ENCODE data around the gene PPP3CA. TPM values are rescaled to one million over a fixed set of nuclear protein-coding genes. Genes with fewer than 3 reads are reported as not detected.

The PPP3CA gene
- total and polyA plus RNA-seq, 2 donors from 2014 or later: 6.9 to 31.5 TPM

DNA sequence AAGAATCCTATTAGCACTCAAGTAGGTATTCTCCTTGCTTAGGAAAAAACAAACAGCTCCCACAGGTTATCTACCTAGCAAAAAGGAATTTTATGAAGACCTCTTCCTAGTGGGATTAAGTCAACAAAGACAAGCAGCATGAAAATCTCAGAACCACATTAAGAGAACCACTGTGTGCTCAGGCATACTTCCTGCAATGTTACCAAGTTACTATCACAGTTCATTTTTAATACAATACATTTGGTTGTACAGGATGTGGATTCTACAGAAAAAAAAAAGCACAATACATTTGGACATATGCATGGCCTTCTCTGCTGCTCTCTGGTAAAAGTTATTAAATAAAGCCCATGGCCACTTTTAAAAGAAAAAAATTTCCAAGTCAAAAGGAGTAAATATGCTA is 193.7 kb downstream of the PPP3CA start:
- H3K4me3 ChIP-seq (ENCODE audit: low read length in 3 of 3): no peak overlapping the region
- H3K9me3 ChIP-seq (ENCODE audit: control insufficient read depth in 2 of 3, insufficient read depth in 1 of 3, low read length in 3 of 3): no peaks in the 10 kb centered on the region
- FAIRE-seq (no peak), DNase-seq (no peak)
- intact Hi-C loops (cut with DNase I): no loop called here
- H3K36me3 ChIP-seq (ENCODE audit: control insufficient read depth in 2 of 3, insufficient read depth in 3 of 3, low read length in 3 of 3): no peaks in the 10 kb centered on the region
- TF ChIP-seq CTCF (IDR thresholded peaks at IDR 0.05; ENCODE audit: borderline replicate concordance, extremely low read depth, insufficient read depth): no peak
- no peak overlapping the region for H3K27ac ChIP-seq (ENCODE audit: low read depth in 2 of 2, low read length in 2 of 2)
- no peak overlapping the region for H3K9ac ChIP-seq (ENCODE audit: low read length in 3 of 3)
- H3K27me3 ChIP-seq (ENCODE audit: control insufficient read depth, insufficient read depth, low read length): no peaks in the 10 kb centered on the region
- H3K4me1 ChIP-seq (ENCODE audit: control insufficient read depth in 2 of 3, insufficient read depth in 2 of 3, low read depth in 1 of 3, low read length in 3 of 3): peaks cover 0 to 3% (median 0%) of the 10 kb centered on the region in 3 donors

- TF ChIP-seq CTCF (IDR thresholded peaks at IDR 0.05; ENCODE audit: borderline replicate concordance, extremely low read depth, insufficient read depth): no peak
- H3K27me3 ChIP-seq (ENCODE audit: control insufficient read depth, insufficient read depth, low read length): no peaks in the 10 kb centered on the region
- DNase-seq: no peak
Measured at GRCh38 chr4:101152521-101152920, 194.8 kb downstream of the PPP3CA start.

GRCh38 chr4:101148551-101148950 is 198.8 kb downstream of the PPP3CA start:
- Histone ChIP-seq H3K9ac (ENCODE audit: low read length in 3 of 3) (no peak overlapping the region), H3K27me3 (ENCODE audit: control insufficient read depth, insufficient read depth, low read length) (no peaks in the 10 kb centered on the region), H3K4me1 (ENCODE audit: control insufficient read depth in 2 of 3, insufficient read depth in 2 of 3, low read depth in 1 of 3, low read length in 3 of 3) (peaks cover 0 to 3% (median 0%) of the 10 kb centered on the region in 3 donors), H3K36me3 (ENCODE audit: control insufficient read depth in 2 of 3, insufficient read depth in 3 of 3, low read length in 3 of 3) (no peaks in the 10 kb centered on the region), H3K27ac (ENCODE audit: low read depth in 2 of 2, low read length in 2 of 2) (no peak overlapping the region), H3K9me3 (ENCODE audit: control insufficient read depth in 2 of 3, insufficient read depth in 1 of 3, low read length in 3 of 3) (no peaks in the 10 kb centered on the region), H3K4me3 (ENCODE audit: low read length in 3 of 3) (no peak overlapping the region)
- no peak for TF ChIP-seq CTCF (IDR thresholded peaks at IDR 0.05; ENCODE audit: borderline replicate concordance, extremely low read depth, insufficient read depth)
- FAIRE-seq (no peak), DNase-seq (no peak)
- intact Hi-C loops (cut with DNase I): no loop called here

More at GRCh38 chr4:101152521-101152920, 194.8 kb downstream of the PPP3CA start:
- no peak for FAIRE-seq
- no peaks in the 10 kb centered on the region for H3K9me3 ChIP-seq (ENCODE audit: control insufficient read depth in 2 of 3, insufficient read depth in 1 of 3, low read length in 3 of 3)
- H3K4me1 ChIP-seq (ENCODE audit: control insufficient read depth in 2 of 3, insufficient read depth in 2 of 3, low read depth in 1 of 3, low read length in 3 of 3): peaks cover 0 to 3% (median 0%) of the 10 kb centered on the region in 3 donors
- H3K9ac ChIP-seq (ENCODE audit: low read length in 3 of 3): no peak overlapping the region
- intact Hi-C loops (cut with DNase I): no loop called here
- H3K4me3 ChIP-seq (ENCODE audit: low read length in 3 of 3): no peak overlapping the region
- H3K27ac ChIP-seq (ENCODE audit: low read depth in 2 of 2, low read length in 2 of 2): no peak overlapping the region
- no peaks in the 10 kb centered on the region for H3K36me3 ChIP-seq (ENCODE audit: control insufficient read depth in 2 of 3, insufficient read depth in 3 of 3, low read length in 3 of 3)

DNA sequence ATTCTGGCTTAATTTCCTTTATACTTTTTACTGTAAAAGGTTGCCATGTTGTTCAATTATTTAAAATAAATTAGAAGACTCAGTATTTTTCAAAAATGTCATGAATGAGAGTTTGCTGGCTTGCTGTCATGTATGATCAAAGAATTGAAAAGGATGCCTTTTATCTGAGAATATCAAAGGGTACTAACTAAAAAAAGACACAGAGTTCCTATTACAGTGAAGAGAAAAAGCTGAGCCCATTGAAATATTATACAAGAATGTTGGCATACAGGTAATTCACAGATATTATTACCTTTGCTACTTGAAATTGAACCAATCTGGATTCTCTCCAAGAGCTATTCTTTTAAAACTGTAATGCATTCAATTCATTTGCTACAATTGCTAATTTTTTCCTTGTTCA is 200.0 kb downstream of the PPP3CA start:
- H3K4me1 ChIP-seq (ENCODE audit: control insufficient read depth in 2 of 3, insufficient read depth in 2 of 3, low read depth in 1 of 3, low read length in 3 of 3): peaks cover 0 to 3% (median 0%) of the 10 kb centered on the region in 3 donors
- H3K27me3 ChIP-seq (ENCODE audit: control insufficient read depth, insufficient read depth, low read length): no peaks in the 10 kb centered on the region
- DNase-seq (no peak), FAIRE-seq (no peak)
- intact Hi-C loops (cut with DNase I): no loop called here
- no peak for TF ChIP-seq CTCF (IDR thresholded peaks at IDR 0.05; ENCODE audit: borderline replicate concordance, extremely low read depth, insufficient read depth)
- H3K27ac ChIP-seq (ENCODE audit: low read depth in 2 of 2, low read length in 2 of 2): no peak overlapping the region
- H3K9ac ChIP-seq (ENCODE audit: low read length in 3 of 3): no peak overlapping the region
- H3K36me3 ChIP-seq (ENCODE audit: control insufficient read depth in 2 of 3, insufficient read depth in 3 of 3, low read length in 3 of 3): no peaks in the 10 kb centered on the region
- H3K4me3 ChIP-seq (ENCODE audit: low read length in 3 of 3): no peak overlapping the region
- no peaks in the 10 kb centered on the region for H3K9me3 ChIP-seq (ENCODE audit: control insufficient read depth in 2 of 3, insufficient read depth in 1 of 3, low read length in 3 of 3)
